ENCODE results near the gene IRF2BPL. TPM values are rescaled to one million over a fixed set of nuclear protein-coding genes. Genes with fewer than 3 reads are reported as not detected.
"Not testable (repeated sequence)": the region's sequence is repeated elsewhere in the genome, so short reads cannot be mapped to it uniquely, and the experiment has no call there.

The IRF2BPL gene
- total RNA-seq, 1 experiment from 2014 or later = 20.8 TPM

DNA sequence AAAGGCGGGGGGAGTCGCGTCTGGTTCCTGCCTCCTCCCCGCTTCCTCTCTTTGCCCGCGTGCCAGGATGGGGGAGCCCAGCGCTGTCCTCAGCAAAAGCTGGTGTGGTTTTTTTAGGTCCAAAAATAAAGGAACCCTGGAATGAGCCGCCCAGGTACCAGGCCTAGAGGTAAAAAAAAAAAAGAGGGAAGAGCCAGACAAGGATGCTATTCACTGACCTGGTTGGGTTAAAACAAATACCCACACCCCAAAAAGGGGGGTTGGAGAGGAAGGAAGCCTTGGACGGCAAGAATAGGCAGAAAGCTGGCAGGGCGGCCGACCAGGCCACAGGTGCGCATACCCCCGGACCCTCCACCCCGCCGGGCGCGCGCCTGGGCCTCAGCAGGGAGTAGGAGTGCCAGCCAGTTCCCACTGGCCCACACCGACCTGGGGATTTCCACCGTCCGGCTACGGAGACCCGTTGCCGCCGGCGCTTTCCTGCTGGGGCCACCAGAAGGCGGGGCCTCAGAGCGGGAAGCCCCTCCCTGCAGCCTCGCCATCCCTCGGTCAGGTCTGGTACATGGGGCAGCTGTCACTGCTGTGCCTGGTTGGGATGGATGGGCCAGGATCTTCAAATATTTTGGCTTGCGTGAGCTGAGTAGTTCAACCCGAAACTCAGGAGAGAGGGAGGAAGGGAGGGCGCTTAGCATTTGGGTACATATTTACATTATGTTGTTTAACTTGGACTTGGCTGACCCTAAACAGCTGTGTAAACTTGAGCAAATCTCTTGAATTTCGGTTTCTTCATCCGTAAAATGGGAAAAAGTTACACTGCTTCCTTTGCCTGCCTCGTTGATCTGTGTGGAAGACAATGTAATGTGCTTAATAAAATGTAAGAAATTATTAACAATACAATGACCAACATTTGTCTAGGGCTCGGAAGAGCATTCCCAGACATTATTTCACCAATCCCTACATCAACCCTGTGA is 5.4 kb upstream of the IRF2BPL start:
- DNase-seq (ENCODE audit: low spot score) = peak; percentile 75

DNA sequence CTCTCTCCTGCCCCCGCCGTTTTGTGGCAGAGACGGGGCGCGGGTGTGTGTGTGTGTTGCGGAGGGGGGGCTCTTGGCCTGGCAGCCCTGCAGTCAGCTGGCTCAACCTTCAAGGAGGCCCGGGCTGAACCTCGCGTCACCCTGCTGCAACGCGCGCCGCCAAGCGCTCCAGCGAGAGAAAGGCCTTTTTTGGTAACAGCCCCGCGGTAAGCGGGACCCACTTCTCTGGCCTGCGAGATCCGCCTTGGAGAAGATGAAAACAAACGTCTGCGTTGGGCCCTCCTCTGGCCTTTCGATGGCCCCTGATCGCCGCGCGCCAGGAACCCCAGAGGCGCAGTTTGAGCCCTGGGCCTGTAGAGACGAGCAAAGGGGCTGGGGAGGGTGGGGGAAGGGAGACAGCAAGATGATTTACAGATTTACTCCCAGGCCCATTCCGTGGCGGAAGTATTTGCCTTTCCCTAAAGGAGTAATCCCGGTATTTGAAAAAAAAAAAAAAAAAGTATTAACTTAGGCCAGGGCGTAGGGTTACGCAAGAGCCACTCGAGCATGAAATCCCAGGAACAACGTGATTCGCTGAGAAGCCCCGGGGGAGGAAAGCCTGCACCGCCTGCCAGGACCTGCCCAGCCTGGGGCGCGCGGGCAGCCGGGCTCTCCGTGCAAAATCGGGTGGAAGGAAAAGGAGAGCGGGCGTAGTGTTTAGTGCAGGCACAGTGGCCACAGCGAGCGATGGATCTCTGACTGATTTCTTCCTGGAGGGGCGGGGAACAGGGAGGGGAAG is 4.5 kb upstream of the IRF2BPL start:
- DNase-seq (ENCODE audit: low spot score) = peak; percentile 81

GRCh38 chr14:77032491-77032843 is 4.0 kb upstream of the IRF2BPL start:
- peak; percentile 23 for DNase-seq (ENCODE audit: low spot score)

DNA sequence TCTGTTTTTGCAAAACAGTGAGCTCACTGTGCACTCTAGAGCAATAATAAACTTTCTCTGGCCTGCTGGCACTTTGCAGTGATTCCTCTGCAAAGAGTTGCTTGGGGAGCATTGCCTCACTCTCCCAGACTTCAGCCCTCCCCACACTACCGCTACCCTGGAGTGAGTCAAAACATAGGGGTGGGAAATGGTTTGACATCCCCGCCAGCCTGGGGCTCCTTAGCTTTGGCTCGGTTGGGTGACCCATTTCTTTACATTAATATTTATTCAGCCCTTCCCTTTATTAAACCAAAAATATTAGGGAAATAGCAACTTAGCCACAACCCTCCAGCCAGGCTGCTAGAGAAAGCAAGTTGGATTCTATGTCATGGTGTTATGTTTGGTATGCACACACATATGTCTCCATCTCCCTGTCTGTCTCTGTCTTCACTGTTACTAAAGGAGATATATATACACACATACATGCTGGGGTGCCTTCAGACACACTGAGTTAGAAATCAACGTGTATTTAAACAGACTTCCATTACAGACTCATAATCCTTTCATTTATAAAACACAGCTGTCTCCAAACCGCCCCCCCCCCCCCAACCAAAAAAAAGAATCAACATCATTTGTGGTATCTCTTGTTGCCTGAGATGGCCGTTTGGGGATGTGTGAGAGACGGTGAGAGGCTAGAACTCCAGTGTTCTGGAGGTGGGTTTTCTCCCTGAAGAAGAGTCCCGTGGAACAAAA is 3.4 kb upstream of the IRF2BPL start:
- DNase-seq (ENCODE audit: low spot score) = no peak

DNA sequence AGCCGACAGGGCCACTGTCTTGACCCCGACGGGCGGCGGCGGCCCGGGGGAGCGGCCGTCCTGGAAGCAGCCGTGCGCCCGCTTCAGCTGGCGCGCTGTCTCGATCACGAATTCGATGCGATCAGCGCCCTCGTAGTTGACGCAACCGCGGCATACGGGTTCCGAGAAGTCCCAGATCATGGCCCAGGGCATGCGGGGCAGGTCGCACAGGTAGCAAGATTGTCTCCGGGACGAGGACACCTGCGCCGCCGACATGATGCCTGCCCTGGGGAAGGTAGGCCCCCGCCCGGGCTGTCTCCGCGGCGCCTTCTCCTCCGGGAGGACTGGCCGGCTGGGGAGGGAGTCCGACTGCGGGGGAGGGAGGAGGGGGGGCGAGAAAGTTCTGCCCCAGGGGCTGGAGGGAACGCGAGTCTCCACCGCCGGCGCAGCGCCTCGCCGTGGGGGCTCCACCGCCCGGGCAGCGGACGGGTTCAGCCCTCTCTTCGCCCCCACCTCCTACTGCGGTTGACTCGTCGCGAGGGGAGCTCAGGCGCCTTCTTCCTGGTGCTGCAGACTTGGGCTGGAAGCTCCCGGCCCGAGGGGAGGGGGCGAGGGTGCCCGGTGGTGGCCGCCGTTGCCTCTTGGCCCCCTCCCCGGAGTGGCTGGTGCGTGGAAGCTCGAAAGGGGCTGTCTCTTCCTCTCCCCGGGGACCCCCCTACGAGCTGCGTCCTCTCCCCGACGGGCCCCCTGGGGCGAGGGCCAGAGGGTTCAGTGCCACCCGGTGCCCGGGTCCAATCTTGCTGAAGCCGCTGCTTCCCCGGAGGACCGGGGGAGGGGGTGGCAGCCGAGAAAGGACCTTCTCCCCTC is 747 bp downstream of the IRF2BPL start:
- DNase-seq (ENCODE audit: low spot score) = peak; percentile 40

DNA sequence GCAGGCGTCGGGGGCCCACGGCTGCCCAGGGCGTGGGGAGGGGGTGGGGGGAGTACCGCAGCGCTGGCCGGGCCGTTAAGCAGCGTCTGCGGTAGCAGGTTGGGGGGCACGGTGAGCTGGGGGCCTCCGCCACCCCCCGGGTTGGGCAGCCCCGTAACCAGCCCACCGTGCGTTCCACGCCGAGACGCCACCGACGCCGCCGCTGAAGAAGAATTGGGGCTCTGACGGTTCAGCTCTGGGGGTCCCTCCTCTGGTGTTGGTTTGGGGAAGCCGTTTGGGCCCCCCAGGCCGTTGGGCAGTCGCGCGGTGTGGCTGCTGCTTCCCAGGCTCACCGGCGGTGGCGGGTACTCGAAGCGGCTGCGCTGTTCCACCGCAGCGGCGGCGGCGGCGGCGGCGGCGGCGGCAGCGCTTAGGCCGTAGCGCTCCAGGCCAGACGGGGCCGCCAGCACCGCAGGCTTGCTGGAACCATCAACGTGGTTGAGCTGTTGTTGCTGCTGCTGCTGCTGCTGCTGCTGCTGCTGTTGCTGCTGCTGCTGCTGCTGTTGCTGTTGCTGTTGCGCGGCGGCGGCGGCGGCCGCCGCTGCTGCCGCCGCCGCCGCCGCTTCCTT is 1.5 kb downstream of the IRF2BPL start:
- DNase-seq (ENCODE audit: low spot score) = no peak

GRCh38 chr14:77026166-77026929 is 2.2 kb downstream of the IRF2BPL start:
- DNase-seq (ENCODE audit: low spot score) = no peak

GRCh38 chr14:77025744-77026165 is 2.8 kb downstream of the IRF2BPL start:
- DNase-seq (ENCODE audit: low spot score) = no peak

GRCh38 chr14:77024171-77024691 is 4.3 kb downstream of the IRF2BPL start:
- peak; percentile 69 for DNase-seq (ENCODE audit: low spot score)

DNA sequence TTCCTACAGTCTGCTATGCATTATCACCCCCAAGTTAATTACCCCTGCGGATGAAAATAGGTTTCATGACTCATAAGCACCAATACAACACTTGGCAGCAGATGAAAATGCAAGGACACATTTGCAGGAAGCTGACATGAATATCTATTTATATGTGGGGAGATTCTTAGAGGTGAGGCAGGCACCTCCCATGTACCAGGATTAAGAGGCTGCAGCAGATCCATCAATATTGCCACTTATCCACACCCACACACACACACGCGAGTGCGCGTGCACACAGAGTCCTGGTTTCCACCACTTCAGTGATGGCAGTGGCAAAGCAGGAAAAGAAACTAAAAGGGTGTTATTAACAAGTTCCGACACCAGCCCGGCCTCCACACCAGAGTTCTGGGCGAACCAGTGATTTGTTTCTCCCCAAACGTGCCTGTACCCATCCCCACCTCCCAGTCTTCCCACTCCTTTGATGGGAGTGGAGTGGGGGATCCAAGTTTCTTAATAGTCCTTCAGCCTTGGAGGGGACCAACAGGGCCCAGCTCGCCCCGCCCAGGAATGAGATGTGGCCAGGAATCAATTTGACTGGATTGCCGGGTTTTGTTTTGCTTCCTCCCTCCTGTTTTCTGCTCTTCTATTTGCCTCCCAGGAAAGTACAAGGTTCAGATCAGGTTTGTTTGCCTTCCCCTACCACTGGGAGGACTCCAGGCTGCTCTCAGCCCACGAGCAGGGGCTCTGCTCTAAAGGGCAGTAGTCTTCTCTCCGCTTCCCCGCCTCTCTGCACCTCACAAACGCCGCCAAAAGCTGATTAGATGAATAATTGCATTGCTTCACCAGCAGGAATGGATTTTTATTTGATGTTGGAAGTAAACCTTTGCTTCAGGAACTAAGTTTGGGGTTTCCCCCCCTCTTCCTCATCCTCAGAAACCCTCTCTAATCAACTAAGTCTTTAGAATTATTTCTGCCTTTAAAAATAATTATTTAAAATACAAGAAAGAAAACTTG is 5.2 kb downstream of the IRF2BPL start:
- DNase-seq (ENCODE audit: low spot score) = peak; percentile 59

GRCh38 chr14:77022236-77022852 is 6.2 kb downstream of the IRF2BPL start:
- no peak for DNase-seq (ENCODE audit: low spot score)

- not testable (repeated sequence) for DNase-seq (ENCODE audit: low spot score)
These were observed 7.1 kb downstream of the IRF2BPL start for GRCh38 chr14:77021424-77021823.

DNA sequence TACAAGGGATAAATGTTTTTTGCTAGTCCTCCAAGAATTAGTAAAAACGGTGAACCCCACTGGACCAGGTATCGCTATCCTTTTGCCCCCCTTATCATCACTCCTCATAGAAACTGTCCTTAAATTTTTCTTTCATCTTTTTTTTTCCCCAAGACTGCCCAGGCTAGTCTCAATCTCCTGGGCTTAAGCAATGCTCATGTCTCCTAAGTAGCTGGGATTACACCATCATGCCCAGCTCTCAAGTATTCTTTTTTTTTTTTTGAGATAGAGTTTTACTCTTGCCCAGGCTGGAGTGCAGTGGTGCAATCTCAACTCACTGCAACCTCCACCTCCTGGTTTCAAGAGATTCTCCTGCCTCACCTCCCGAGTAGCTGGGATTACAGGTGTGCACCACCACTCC is 9.7 kb downstream of the IRF2BPL start:
- no peak for DNase-seq (ENCODE audit: low spot score)

DNA sequence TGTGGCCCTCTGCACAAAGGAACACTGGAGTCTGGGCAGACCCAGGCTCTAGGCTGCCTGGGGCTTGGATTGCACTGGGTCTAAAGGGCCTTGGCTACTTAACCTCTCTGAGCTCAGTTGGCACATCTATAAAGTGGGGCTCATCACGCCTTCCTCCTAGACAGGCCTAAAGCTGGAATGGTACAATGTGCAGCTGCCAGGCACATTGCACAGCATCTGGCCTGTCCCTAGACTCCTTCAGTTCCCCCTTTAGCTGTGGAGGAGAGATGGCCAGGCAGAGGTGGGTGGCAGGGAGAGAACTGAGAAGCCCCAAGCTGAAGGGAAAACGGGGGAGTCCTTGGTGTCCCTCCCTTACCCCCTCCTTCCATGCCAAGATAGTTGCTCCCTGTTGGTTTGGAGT is 10.8 kb downstream of the IRF2BPL start:
- DNase-seq (ENCODE audit: low spot score) = no peak

- no peak for DNase-seq (ENCODE audit: low spot score)
These were observed 13.8 kb downstream of the IRF2BPL start for GRCh38 chr14:77014734-77015133.

- DNase-seq (ENCODE audit: low spot score) = no peak
These were observed 14.4 kb downstream of the IRF2BPL start for GRCh38 chr14:77014004-77014604.

DNA sequence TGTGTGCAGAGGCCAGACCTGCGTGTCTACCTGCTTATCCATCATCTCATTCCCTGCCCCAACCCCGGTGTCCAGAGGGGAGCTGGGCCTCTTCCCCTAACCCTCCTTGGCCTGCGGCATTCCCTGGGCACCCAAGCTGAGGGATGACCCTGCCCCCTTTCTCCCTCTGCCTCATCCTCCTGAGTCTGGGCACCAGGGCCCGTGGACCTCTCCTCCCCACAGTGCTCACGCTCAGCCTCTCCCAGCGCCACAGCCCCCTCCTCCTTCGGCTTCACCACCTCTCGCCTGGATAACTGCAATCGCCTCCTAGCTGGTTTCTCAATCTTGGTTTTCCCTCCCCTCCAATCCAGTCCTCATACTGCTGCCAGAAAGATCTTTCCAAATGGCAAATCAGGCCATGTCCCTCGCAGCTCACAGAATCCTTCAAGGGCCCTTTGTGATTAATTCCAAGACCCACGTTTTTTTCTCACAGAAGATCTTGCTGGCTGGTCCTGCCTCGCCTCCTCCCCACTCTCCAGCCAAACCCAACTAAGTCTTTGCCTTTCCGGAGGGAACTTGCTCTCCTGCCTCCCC is 16.2 kb downstream of the IRF2BPL start:
- no peak for DNase-seq (ENCODE audit: low spot score)
